GM12801 (cell line): ENCODE measurements around the gene GGA1.

Source experiments
- CTCF ChIP-seq: IDR thresholded peaks from one replicate; pipeline ENCODE4 v1.5.1; 2011; ENCODE audit warnings: control low read depth; ENCODE audit not compliant: insufficient read length; ENCODE audit errors: extremely low read depth

The GGA1 gene

DNA sequence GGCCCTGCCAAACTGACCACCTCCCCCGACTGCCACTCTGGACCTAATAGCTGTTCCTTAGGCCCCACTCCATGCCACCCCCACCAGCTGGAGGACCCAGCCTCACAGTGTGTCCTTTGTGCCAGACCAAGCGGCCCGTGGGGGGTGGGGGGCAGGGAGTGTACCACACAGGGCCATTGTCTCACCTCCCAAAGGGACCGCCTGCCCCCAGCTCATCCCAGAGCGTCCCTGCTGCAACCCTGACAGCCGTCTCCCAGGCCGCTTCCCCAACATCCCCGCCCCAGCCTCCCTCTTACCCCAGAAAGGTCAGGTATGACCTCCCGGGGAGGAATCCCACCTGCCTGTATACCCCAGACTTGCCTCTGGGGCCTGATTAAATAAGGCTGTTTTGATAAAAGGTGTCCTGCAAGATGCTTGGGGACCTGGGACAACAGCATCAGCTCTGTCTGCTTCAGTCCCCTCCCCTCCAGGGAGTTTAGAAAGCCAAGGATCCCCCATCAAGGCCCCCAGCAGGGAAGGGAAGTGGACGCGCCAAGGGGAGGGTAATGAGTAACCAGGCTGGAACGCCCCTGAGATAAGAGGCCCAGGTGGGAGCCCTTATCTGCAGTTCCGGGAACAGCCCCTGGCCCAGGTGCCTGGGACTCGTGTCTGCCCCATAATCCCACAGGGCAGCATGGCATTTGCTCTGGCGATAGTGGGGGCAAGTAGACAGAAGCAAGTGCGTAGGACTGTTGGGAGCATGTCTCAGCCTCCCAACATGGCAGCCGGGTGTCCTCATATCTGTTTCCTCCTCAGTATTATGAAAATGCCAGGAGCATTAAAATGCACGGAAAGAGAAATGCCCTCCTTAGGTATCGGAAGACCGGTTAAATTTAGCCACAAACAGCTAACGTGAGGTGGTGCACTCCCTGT lies 39.4 kb upstream of the GGA1 start:
- TF ChIP-seq CTCF, result no peak

GRCh38 chr22:37569921-37570660 lies 38.5 kb upstream of the GGA1 start:
- TF ChIP-seq CTCF, result no peak

GRCh38 chr22:37570661-37570976 lies 38.0 kb upstream of the GGA1 start:
- no peak for TF ChIP-seq CTCF

- TF ChIP-seq CTCF, result no peak
Observed at GRCh38 chr22:37571258-37571991, 37.2 kb upstream of the GGA1 start.

GRCh38 chr22:37571992-37572373 lies 36.7 kb upstream of the GGA1 start:
- TF ChIP-seq CTCF, result no peak

DNA sequence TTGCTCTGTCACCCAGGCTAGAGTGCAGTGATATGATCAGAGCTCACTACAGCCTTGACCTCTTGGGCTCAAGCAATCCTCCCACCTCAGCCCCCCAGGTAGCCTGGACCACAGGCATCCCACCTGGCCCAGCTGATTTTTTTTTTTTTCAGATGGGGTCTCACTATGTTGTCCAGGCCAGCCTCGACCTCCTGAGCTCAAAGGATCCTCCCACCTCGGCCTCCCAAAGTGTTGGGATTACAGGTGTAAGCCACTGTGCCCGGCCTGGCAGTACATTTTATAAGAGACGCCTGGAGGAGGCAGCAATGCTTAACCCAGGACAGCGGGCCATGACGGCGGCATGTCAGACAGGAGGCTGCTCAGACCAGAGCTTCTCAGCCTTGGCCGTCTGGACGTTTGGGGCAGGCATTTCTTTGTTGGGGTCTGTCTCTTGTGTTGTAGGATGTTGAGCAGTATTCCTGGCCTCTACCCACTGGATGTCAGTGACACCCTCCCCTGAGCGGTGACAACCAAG lies 33.1 kb upstream of the GGA1 start:
- TF ChIP-seq CTCF, result no peak

- no peak for TF ChIP-seq CTCF
Observed at GRCh38 chr22:37578002-37578401, 30.6 kb upstream of the GGA1 start.
